Hypothalamus (tissue), 51 donors: ENCODE measurements around the gene CACNA2D2.
A peak's percentile ranks its signal among the peaks of the same experiment; 100 is the strongest.

Experiments used
- DNase-seq, 51 donors: peaks; one replicate each; lab custom pipeline; 2025; lab: John Stamatoyannopoulos, UW

The CACNA2D2 gene

DNA sequence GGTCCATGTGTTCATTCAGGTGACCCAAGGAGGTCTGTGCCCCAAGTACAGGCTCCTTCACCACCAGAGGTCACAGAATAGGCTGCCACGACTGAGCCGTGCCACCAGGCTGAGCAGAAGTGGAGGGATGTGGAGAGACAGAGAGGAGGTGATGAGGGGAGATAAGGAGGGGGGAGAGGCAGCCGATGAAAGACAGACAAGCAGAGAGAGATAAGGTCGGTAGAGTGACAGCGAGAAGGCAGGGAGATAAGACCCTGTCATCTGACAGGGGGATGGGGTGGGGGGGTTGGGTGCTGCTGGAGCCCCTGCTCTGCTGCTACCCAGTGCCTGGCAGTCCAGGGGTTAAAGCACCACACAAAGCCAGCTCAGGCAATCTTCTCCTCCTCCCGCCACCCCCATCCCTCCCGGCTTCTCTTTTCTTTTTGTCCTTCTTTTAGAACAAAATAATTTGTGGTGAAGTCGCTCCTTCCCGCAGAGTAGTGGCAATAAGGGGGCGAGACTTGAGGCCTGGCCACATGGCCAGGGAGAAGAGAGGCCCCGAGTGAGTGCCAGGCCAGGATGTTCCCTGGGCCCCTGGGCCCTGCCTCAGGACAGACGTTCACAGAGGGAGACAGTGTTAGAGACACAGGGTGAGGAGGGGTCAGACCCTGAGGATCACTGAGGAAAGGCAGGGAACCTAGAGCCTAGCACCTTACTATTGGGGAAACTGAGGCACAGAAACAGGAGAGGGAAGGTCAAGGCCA is 67.9 kb downstream of the CACNA2D2 start:
- DNase-seq = no peak

DNA sequence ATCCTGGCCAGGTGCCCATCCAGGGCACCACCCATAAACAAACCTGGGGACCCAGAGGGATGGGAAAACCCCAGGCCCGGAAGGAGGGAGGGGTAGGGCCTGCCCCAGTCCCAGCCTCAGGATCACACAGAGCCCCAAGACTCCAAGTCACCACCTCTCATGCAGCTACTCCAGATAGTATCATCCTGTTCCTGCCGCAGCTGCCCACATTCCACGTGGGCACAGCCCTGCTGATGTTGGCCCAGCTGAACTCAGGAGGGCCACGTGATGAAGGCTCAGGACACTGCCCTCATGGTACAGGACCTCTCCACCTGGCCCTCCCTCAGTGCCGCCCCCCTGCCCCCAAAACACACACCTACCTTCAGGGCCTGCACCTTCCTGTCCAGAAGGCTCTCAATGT is 69.5 kb downstream of the CACNA2D2 start:
- no peak for DNase-seq

DNA sequence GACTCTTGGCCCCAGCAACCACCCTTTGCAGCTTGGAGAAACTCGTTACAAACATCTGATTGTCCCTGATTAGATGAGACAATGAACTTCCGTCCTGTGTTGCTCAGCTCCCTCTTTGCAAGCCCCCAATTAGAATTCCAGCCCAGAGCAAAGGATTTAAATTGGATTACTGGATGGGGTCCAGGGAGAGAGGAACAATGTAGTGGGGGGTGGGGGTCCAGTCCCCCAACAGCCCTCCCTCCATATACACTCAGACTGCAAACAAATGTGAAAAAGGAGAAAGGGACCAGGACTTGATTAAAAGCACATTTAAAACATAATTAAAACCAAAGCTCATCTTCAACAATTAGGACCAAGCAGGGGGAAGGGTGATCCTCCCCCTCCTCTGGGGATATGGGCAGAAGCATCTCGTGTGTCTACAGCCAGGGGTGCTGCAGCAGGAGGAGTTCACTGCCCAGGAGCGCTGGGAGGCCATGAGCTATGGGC is 72.4 kb downstream of the CACNA2D2 start:
- peak in 1 of 51 donors; percentile 6 for DNase-seq

DNA sequence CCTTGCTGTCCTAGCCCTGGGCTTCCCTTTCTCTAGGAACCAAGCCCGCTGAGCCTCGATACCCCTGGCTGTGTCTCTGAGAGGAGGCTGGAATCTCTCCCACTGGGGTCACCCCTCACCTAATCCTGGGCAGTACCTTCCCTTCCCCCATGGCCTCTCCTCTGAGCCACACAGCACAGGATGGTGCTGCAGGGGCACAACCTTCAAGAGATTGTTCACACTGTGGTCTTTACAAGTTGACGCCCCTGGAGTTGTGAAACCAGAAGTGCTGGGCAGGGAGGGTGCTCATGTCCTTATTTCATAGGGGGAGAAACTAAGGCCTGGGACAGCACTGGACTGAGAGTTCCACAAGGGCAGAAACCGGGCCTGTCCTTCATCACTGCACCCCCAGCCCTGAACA is 73.2 kb downstream of the CACNA2D2 start:
- no peak for DNase-seq

DNA sequence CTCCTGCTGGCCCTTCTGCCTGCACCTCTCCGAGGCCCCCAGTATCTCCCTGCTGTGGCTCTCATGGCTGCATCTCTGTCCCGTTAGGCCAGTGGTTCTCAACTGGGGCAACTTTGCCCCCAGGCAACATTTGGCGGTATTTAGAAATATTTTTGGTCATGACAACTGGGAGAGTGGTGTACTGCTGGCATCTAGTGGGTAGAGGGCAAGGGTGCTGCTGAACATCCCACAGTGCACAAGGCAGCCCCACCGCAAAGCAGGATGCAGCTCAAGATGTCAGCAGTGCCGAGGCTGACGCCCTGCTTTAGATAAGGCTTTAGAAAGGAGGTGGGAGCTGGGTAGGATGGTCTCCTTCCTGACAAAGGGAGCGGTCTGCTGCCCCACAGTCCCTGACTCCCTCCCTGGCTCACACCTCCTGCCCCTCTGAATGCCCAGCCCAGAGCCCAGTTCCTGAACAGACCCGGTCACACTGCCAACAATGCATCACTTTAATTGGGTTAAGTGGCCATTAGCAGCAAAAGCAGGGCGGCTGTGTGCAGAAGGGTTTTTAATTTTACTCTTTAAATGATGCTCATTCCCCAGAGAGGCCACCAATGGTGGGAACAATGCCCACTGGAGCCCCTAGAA is 75.3 kb downstream of the CACNA2D2 start:
- DNase-seq = peak in 3 of 51 donors; percentile 6 to 19 (median 7)

DNA sequence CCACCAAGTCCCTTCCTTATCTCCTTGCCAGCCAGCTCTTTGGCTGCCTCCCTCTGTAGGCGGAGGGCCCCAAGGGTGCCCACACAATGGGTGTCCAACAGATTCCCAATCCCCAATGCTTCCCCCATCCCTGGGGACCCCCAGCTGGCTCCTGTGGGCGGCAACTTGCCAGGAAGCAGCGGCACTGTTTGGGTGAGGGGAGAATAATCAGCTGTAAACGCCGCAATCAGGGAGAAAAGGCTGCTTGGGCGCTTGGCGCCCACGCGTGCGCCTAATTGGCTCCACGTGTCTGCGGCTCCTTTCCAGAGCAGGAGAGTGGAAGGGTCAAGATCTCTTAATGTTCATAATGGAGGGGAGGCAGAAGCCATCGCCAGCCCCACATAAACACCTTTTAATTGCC is 76.2 kb downstream of the CACNA2D2 start:
- peak in 1 of 51 donors; percentile 8 for DNase-seq

DNA sequence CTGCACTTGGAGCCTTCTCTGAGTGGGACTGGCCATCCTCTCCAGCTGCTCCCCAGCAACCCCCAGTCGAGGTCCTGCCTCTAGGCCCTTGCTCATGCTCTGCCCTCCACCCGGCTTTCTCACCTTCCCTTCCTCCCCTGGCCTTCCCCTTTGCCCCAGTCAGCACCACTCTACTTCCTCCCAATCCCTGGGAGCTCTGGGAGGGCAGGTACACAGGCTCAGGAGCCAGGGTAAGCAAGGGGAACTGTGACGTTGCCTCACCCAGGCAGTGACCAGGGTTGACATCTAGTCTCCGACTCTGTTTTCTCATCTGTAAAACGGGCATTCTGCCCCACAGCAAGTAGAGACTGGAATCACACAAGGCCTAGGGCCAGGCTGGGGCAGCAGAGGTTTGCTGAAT is 77.5 kb downstream of the CACNA2D2 start:
- no peak for DNase-seq

DNA sequence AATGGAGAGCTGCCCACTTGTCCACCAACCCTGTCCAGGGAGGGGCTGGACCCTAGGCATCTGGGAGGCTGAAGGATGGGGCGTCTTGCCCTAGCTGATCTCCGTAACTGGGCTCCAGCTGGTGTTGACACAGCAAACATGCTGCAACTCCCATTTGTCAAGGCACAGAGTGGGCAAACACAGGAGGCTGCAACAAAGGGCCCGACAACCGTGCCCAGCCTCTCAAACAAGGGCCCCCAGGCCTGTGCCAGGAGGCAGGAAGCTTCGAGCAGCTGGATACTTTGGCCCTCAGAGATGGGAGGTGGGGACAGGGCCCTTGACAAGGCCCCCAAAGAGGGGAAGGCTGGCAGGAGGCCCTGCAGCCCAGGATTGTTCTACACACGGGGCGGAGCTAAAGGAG is 79.9 kb downstream of the CACNA2D2 start:
- peak in 19 of 51 donors; percentile 8 to 39 (median 19) for DNase-seq

DNA sequence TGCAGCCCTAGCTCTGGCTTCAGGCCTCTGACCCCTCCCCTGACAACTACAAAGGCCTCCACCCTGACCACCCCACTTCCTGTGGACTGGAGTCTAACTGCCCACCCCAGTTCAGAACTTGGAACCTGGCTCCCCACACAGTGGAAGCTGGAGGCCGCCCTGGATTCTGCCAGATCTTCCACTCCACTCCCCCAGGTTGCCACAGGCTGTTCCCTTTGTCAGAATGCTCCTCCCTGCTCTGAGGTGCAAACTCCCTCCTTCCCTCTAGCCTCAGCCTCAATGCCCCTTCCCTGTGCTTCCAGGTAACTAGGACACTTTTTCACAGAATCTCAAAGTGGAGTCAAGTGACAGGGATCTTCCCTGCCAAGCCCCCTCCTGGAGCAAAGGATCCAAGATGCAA is 81.3 kb downstream of the CACNA2D2 start:
- no peak for DNase-seq

DNA sequence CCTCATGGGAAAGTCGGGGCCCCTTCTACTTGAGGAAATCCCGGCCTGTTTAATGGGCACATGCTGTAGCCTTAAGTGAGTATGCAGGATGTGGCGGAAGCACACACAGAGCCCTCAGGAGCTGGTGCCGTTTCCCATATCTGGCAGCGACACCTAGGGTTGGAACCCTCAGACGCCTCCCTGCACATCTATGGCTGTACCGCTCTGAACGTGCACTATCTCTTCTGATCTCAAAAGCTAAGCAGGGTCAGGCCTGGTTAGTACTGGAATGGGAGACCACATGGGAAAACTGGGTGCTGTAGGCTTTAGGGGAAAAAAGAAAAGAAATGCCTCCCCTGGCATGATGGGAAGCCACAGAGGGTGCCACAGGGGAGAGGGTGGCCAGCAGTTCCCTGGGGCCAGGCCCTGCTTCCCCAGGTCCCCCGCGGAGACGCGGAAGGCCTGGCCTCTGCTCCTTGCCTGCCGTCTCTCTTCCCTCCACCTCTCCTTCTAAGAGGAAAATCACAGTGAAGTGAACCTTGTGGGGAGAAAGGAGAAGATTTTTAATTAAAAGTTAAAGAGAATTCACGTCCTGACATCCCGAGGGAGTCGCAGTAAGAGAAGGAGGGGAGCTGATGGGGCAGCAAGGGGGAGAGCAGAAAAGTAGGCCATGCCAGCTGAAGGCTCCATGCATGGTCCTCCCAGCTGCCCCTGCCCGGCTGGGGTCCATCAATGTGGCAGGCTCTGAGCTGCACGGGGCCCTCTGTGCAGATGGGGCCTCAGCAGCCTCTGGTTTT is 83.7 kb downstream of the CACNA2D2 start:
- DNase-seq = no peak

DNA sequence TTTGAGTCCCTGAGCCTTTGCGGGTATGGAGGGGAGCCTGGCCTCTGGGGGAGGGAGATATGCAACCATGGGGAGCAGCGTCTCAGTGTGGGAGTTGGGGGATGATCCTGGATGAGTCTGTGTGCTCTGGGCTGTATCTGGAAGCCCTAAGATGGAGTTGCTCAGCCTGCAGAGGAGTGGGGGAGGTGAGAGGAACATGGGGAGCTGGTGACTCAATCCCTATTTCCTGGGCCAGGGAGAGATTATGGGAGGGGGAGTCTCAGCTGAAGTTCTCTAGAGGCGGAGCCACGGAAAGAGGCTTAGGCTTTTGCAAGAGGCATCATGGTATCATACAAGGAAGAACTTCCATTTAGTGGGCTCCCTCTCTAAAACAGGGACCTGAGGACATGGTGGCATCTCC is 84.6 kb downstream of the CACNA2D2 start:
- DNase-seq = peak in 4 of 51 donors; percentile 10 to 68 (median 40)

DNA sequence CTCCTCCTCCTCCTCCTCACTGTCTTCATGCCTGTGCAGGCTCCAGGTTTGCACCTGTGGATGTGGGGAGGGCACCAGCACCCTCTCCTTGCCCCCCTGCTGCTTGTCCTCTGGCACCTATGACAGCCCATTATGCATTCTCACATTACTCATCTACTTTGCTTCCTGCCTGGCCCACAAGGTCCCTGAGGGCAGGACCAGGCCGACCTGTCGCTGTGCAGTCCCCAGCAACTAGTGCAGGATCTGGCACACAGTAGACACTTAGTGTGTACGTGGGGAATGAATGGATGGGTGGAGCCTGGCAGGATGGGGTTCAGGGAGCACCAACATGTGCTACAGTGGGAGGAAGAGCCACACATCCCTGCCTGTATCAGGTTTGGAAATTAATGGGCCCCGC is 85.8 kb downstream of the CACNA2D2 start:
- DNase-seq = no peak

DNA sequence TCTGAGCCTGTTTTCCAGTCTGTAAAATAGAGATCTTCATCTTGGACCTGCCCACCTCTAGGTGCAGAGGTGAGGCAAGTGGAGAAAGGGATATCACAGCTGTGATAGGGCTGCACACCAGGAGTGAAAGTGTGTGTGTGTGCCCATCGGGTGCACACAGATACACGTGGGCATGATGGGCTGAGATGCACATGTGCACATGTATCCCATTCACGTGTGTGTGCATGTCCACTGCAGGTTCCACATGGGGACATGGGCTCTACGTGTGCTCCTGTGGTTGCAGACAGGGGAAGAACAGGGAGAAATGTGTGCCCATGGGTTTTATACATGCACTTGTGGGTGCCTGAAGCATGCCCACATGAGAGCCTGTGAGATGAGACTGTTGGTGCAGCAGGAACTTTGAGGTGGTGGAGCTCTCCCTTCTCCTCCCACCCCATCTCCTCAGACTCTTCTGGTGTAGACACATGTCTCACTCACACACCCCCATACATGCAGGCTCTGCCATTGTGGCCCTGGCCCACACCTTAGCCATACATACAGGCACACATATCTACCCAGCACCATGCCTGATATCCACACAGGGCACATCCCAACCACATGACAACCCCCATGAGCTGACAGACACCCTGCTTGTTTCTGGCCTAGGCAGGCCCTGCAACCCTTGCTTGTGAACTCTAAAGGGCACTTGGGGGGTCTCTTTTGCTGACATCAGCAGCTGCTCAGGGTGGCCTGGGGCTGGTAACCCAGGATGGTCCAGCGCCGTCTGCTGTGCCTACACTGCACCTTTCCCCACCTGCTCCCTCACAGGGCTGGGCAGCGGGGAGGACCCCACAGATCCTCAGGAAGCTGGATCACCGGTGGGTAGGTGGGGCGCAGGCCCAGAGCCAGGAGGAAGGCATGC is 86.4 kb downstream of the CACNA2D2 start:
- no peak for DNase-seq

DNA sequence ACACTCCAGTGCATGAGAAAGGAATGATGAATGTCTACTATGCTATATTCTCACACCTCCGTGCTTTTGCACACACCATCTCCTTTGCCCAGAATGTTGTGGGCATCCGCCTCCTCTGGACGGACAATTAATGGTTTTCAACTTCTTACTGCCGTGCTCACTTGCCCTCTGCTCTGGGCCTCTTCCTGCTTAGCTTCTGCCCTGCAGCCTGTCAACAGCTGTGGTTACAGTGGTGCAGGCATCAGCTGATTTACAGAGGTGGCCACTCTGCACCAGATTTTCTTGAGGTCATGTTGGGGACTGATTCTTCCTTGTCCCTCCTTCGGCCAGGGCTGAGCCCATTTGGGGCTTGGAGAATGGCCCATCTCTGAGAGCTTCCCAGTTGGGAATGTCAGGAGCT is 87.6 kb downstream of the CACNA2D2 start:
- no peak for DNase-seq

DNA sequence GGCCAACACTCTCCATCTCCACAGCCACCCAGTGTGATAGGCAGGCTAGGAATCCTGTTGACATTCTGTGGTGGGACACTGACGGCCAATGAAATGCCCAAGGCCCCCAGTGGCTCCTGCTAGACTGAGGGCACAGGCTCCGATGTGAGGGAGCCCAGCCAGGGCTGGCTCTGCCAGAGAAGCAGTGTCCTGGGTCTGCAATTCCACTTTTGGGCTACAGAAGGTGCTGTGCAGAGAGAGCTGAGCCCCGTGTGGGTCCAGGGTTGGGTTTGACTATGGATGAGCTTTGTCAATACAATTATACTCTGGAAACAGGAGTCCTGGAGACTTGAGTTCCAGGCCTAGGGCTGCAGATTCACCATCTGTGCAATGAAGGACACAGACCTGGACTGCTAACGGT is 88.4 kb downstream of the CACNA2D2 start:
- DNase-seq = no peak

DNA sequence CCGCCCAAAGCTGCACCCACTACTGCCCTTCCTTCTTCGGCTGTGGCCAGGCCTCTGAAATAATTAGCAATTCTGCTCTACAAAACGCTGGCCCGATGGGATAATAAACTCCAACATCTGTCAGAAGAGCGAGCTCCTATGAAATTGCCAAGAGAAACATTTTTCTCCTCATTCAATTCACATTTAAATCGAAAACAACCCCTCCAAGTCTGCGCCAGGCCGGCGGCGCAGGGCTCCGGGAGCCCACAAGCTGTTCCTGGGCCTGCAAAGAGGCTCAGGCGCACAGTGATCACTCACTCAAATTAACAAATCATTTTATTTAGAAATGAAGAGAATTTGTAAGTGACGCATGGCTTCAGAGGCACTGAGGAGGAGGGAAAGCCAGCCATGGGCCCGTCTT is 88.8 kb downstream of the CACNA2D2 start:
- no peak for DNase-seq

DNA sequence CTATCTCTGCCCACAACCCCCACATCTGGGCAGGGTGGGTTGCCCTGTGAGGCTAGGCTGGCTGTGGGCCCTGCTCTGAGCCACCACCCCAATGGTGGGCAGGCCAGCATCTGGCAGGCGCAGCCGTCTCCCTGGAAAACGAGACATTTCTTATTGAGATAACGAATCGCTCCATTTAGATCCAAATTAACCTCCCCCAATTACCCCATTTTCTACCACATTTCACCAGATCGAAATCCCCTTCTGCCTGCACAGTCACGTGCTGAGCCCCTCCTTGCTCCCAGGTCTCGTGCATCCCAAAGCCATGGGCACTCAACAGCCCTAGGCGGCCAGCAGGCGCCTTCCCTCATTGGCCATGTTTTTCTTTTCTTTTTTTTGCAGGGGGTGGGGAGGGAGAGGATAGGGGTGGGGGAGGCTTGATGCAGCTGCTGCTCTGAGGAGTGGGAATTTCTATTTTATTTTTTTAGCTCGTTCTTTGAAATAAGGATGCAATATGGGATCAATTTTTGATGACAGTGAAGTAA is 91.1 kb downstream of the CACNA2D2 start:
- no peak for DNase-seq

DNA sequence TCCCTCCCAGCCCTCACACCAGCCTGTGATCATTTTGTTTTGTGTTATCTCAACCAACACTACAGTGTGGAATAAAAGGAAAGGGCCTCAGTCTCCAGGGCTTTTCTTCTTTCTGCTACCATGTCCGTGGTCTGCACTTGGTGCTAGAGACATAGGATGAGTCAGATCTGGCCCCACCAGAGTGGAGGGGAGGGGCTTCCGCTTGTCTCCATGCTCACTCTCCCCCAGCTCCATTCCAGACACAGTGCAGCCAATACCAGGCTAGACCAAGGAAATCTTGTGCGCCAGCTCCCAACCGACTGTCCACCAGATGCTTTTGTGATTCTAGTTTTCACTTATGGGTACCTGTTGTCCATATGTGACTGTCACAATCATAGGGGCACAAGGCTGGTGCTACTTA is 92.2 kb downstream of the CACNA2D2 start:
- DNase-seq = no peak

DNA sequence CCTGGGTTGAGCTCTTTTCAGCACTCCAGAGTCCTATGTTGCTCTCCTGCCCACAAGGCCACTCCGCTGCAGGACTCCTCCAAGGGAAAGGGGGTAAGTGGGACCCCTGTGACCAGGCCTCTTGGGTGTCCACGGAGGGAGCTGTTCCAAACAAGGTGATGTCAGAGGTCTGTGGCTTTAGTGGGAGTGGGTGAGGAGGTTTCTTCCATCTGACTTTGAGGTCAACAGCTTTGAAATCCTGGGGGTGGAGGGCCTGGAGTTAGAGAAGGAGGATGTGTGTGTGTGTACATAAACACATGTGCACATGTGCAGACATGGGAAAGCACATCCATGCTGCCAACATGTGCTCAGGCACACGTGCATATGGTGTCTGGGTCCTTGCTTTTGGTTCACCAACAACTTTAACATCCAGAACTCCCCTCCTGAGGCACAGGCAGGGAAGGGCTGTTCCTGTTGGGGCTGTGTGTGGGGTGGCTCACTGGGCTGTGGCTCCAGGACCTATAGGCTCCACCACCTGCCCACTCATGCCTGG is 92.8 kb downstream of the CACNA2D2 start:
- no peak for DNase-seq

DNA sequence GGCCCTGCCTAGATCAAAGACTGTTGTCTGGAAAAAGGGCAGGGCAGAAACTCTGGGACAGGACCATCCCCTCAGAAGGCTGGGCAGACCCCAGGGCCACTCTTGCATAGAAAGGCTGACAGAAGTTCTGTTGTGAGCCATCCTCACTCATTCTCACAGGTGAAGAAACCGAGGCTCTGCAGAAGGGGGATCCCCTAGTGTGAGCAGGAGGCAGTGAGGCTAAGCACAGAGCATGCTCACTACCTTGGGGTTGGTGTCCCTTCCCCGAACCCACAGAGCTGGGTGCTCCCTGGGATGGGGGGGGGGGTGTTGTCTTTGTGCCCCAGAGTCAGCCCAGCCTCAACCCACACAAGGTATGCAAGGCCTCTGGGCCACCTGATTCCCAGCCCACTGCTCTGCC is 93.2 kb downstream of the CACNA2D2 start:
- no peak for DNase-seq
